DMS153 treated with DMSO at 0.1 percent for 48 hours (cell line): ENCODE measurements around the gene BTN1A1.

Source experiments
- DNase-seq: peaks from one replicate; lab custom pipeline; 2025; ENCODE audit not compliant: unreplicated experiment; lab: John Stamatoyannopoulos, UW

BTN1A1 gene

GRCh38 chr6:26475823-26476729, 24.0 kb upstream of the BTN1A1 start:
- DNase-seq = no peak

GRCh38 chr6:26476896-26477295, 23.2 kb upstream of the BTN1A1 start:
- no peak for DNase-seq

GRCh38 chr6:26477426-26477825, 22.7 kb upstream of the BTN1A1 start:
- no peak for DNase-seq

GRCh38 chr6:26478100-26478984, 21.8 kb upstream of the BTN1A1 start:
- no peak for DNase-seq

- no peak for DNase-seq
These were observed 21.2 kb upstream of the BTN1A1 start for GRCh38 chr6:26478985-26479278.

- no peak for DNase-seq
These were observed 17.8 kb upstream of the BTN1A1 start for GRCh38 chr6:26482338-26482737.

- no peak for DNase-seq
These were observed 16.4 kb upstream of the BTN1A1 start for GRCh38 chr6:26483727-26484126.

- DNase-seq = no peak
These were observed 15.9 kb upstream of the BTN1A1 start for GRCh38 chr6:26484161-26484560.

- no peak for DNase-seq
These were observed 14.9 kb upstream of the BTN1A1 start for GRCh38 chr6:26485112-26485780.

GRCh38 chr6:26486358-26486757, 13.7 kb upstream of the BTN1A1 start:
- no peak for DNase-seq

GRCh38 chr6:26487466-26487865, 12.6 kb upstream of the BTN1A1 start:
- no peak for DNase-seq

GRCh38 chr6:26489996-26490964, 9.8 kb upstream of the BTN1A1 start:
- no peak for DNase-seq

- no peak for DNase-seq
These were observed 8.5 kb upstream of the BTN1A1 start for GRCh38 chr6:26491604-26492003.

- DNase-seq = no peak
These were observed 6.8 kb upstream of the BTN1A1 start for GRCh38 chr6:26493258-26493657.

- no peak for DNase-seq
These were observed 6.0 kb upstream of the BTN1A1 start for GRCh38 chr6:26494117-26494516.

- DNase-seq = no peak
These were observed 4.8 kb upstream of the BTN1A1 start for GRCh38 chr6:26495281-26495680.

GRCh38 chr6:26497610-26498009, 2.5 kb upstream of the BTN1A1 start:
- DNase-seq = no peak

GRCh38 chr6:26501482-26501986, 1.4 kb downstream of the BTN1A1 start:
- no peak for DNase-seq

- DNase-seq = no peak
These were observed 2.1 kb downstream of the BTN1A1 start for GRCh38 chr6:26502165-26502564.

GRCh38 chr6:26502626-26503025, 2.5 kb downstream of the BTN1A1 start:
- DNase-seq = no peak
